ENCODE measurements around the gene GPX4. TPM values are rescaled to one million over a fixed set of nuclear protein-coding genes. Genes with fewer than 3 reads are reported as not detected.

The GPX4 gene
- total and polyA plus RNA-seq, 2 donors (not counting 1 experiment from before 2014, with no cell fraction given), result 213 to 317 TPM

GRCh38 chr19:1084024-1084868, 19.5 kb upstream of the GPX4 start:
- Histone ChIP-seq H3K27me3 (replicated peaks in 1 of 4; ENCODE audit: control extremely low read depth in 1 of 4, control insufficient read depth in 3 of 4, insufficient read depth in 4 of 4, low read length in 3 of 4) (no peaks in the 10 kb centered on the region), H3K4me1 (ENCODE audit: control insufficient read depth in 2 of 2, insufficient read depth in 2 of 2, low read length in 2 of 2) (peaks cover 44 to 70% of the 10 kb centered on the region in 2 donors), H3K9me3 (ENCODE audit: control extremely low read depth in 1 of 3, control insufficient read depth in 2 of 3, insufficient read depth in 1 of 3, low read length in 2 of 3) (no peaks in the 10 kb centered on the region), H3K4me3 (ENCODE audit: control extremely low read depth in 1 of 5, extremely low read depth in 1 of 5, insufficient read depth in 1 of 5, low read depth in 2 of 5, low read length in 4 of 5) (no peak overlapping the region), H2AFZ (ENCODE audit: insufficient read depth, low read depth, low read length, poor library complexity, severe bottlenecking) (no peak overlapping the region), H3K79me2 (ENCODE audit: control insufficient read depth, insufficient read depth, low read length) (peaks cover 27% of the 10 kb centered on the region), H3K4me2 (replicated peaks; ENCODE audit: low read depth, low read length, poor library complexity, severe bottlenecking) (no peak overlapping the region), H3K9ac (ENCODE audit: low read length) (no peak overlapping the region), H3K36me3 (replicated peaks in 1 of 2; ENCODE audit: control extremely low read depth in 1 of 2, control insufficient read depth in 1 of 2, extremely low read depth in 1 of 2, insufficient read depth in 2 of 2, low read length in 1 of 2) (peaks cover 0 to 89% of the 10 kb centered on the region in 2 experiments), H3K27ac (ENCODE audit: low read length in 2 of 2) (no peak overlapping the region), H4K20me1 (ENCODE audit: control insufficient read depth, insufficient read depth, low read length, poor library complexity, severe bottlenecking) (peaks cover 100% of the 10 kb centered on the region)
- ATAC-seq (ENCODE audit: low read depth), result no peak
- TF ChIP-seq CTCF (IDR thresholded peaks at IDR 0.05), result no peak
- no peak for TF ChIP-seq EZH2 (IDR thresholded peaks at IDR 0.05; ENCODE audit: borderline replicate concordance, insufficient read depth, low read depth, low read length, poor library complexity, severe bottlenecking)
- no peaks in the 10 kb centered on the region for H3K9me3 Mint-ChIP-seq (ENCODE audit: insufficient read depth)
- ChIA-PET POLR2A (interaction anchor here (0.6 to 8.4 kb wide), 8 partner anchors 7 to 288 kb away, joined by 3 to 97 read pairs (median 4); partner anchors contain the start of gene ARHGAP45), CTCF (interaction anchor here (0.8 to 5.6 kb wide), 5 partner anchors 18 to 60 kb away, joined by 3 to 48 read pairs (median 3); partner anchors contain the start of gene ARHGAP45)
- H3K4me3 Mint-ChIP-seq, result no peak overlapping the region
- DNase-seq, result no peak
- H3K27me3 Mint-ChIP-seq, result no peaks in the 10 kb centered on the region
- intact Hi-C loops (cut with micrococcal nuclease), result no loop called here
- H3K27ac Mint-ChIP-seq, result peak overlapping the region; percentile 67
- 83% methylated on average over 42 of the region's 43 CpGs for WGBS (ENCODE audit: insufficient coverage)
- H3K4me1 Mint-ChIP-seq, result peaks cover 46% of the 10 kb centered on the region
